Colonic mucosa (tissue), 4 donors: ENCODE results near the gene CZIB. TPM values are rescaled to one million over a fixed set of nuclear protein-coding genes. Genes with fewer than 3 reads are reported as not detected.
"Not testable (repeated sequence)": the region's sequence is repeated elsewhere in the genome, so short reads cannot be mapped to it uniquely, and the experiment has no call there.

Source experiments
- DNase-seq: peaks from one replicate; pipeline ENCODE4 v3.0.0-alpha.2; 2020
- H3K27ac ChIP-seq: fragments of 200-600 bp; one replicate; pipeline ENCODE4 v1.8.0; 2021
- H3K27me3 ChIP-seq: fragments of 200-600 bp; one replicate; pipeline ENCODE4 v1.8.0; 2021
- H3K36me3 ChIP-seq: fragments of 200-600 bp; one replicate; pipeline ENCODE4 v1.8.0; 2021
- H3K4me1 ChIP-seq: fragments of 200-600 bp; one replicate; pipeline ENCODE4 v1.8.0; 2021; ENCODE audit warnings: mild to moderate bottlenecking
- H3K4me3 ChIP-seq: fragments of 200-600 bp; one replicate; pipeline ENCODE4 v1.8.0; 2021
- H3K9ac ChIP-seq, 2 donors: one replicate each; pipeline ENCODE4 v1.7.0; 2013; ENCODE audit warnings: control low read depth in 2 of 2, low read depth in 2 of 2, low read length in 2 of 2
- H3K9me3 ChIP-seq: fragments of 200-600 bp; one replicate; pipeline ENCODE4 v1.8.0; 2021
- intact Hi-C: fragments of 100-400 bp; cut with DNase I; formaldehyde crosslinking; loops from one replicate; pipeline ENCODE4 v1.14.1; 2022
- total RNA-seq, 2 donors: library from RNA; stranded (reverse); fragmentation: NEBNext Ultra II Directional in 1 of 2; extraction: Animal tissue kit (Norgen Biotek cat#: 25700) in 1 of 2; gene quantifications; one replicate each; pipeline ENCODE4 v1.2.1, GENCODE V29; 2021
- TF ChIP-seq, protein P1 (sequence below): fragments of 200-600 bp; IDR thresholded peaks from one replicate; pipeline ENCODE4 v1.8.0; 2022; ENCODE audit warnings: antibody characterized with exemption, mild to moderate bottlenecking
- donor health status: healthy.
- donor health status: DM: no; HTN: no; CAD: no.
- donor health status: DM: no; HTN: no; CAD: no.

Gene CZIB
- total RNA-seq, 2 donors from 2014 or later = 34.6 to 43.9 TPM

DNA sequence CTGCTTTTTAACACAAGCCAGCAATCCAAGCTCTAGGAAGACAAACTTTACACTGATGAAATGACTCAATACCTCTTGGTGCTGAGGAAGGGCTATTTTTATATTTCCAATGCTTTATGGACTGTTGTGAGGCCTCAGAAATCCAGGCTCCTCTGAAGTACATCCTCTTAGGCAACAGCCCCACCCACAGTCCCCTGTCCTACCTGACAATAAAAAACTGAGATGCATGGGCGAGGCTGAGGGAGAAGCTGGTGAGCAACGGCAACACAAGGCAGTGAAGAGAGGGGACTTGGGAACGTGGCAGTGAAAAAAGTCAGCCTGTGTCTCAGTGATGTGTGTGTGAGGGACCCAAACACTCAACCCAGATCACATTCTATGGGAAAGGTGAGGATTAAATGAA is 33.9 kb downstream of the CZIB start:
- DNase-seq = peak; percentile 65
- TF ChIP-seq, protein P1, sequence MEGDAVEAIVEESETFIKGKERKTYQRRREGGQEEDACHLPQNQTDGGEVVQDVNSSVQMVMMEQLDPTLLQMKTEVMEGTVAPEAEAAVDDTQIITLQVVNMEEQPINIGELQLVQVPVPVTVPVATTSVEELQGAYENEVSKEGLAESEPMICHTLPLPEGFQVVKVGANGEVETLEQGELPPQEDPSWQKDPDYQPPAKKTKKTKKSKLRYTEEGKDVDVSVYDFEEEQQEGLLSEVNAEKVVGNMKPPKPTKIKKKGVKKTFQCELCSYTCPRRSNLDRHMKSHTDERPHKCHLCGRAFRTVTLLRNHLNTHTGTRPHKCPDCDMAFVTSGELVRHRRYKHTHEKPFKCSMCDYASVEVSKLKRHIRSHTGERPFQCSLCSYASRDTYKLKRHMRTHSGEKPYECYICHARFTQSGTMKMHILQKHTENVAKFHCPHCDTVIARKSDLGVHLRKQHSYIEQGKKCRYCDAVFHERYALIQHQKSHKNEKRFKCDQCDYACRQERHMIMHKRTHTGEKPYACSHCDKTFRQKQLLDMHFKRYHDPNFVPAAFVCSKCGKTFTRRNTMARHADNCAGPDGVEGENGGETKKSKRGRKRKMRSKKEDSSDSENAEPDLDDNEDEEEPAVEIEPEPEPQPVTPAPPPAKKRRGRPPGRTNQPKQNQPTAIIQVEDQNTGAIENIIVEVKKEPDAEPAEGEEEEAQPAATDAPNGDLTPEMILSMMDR = no peak
- H3K9ac ChIP-seq = no peak overlapping the region
- no peaks in the 10 kb centered on the region for H3K9me3 ChIP-seq
- peaks cover 6% of the 10 kb centered on the region for H3K4me1 ChIP-seq
- no peaks in the 10 kb centered on the region for H3K36me3 ChIP-seq
- intact Hi-C loops = loop anchor here (10.0 kb wide), 1 partner anchor 482 kb away; no protein-coding TSS in a partner anchor
- no peak overlapping the region for H3K4me3 ChIP-seq
- H3K27me3 ChIP-seq = no peaks in the 10 kb centered on the region
- no peak overlapping the region for H3K27ac ChIP-seq

DNA sequence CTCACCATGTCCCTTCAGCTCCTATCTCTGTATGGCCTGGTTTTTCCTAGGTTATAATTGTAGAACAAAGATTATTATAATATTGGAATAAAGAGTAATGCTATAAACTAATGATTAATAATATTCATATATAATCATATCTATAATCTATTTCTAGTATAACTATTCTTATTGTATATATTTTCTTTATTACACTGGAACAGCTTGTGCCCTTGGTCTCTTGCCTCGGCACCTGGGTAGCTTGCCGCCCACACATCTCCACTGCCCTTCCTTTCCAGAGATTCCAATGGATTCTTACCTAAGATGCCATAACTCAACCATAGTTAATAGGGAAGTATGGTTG is 34.5 kb downstream of the CZIB start:
- not testable (repeated sequence) for H3K9ac ChIP-seq, H3K4me1 ChIP-seq, H3K9me3 ChIP-seq, H3K27ac ChIP-seq, H3K36me3 ChIP-seq, H3K27me3 ChIP-seq, H3K4me3 ChIP-seq, DNase-seq
- intact Hi-C loops = loop anchor here (10.0 kb wide), 1 partner anchor 481 kb away; no protein-coding TSS in a partner anchor

DNA sequence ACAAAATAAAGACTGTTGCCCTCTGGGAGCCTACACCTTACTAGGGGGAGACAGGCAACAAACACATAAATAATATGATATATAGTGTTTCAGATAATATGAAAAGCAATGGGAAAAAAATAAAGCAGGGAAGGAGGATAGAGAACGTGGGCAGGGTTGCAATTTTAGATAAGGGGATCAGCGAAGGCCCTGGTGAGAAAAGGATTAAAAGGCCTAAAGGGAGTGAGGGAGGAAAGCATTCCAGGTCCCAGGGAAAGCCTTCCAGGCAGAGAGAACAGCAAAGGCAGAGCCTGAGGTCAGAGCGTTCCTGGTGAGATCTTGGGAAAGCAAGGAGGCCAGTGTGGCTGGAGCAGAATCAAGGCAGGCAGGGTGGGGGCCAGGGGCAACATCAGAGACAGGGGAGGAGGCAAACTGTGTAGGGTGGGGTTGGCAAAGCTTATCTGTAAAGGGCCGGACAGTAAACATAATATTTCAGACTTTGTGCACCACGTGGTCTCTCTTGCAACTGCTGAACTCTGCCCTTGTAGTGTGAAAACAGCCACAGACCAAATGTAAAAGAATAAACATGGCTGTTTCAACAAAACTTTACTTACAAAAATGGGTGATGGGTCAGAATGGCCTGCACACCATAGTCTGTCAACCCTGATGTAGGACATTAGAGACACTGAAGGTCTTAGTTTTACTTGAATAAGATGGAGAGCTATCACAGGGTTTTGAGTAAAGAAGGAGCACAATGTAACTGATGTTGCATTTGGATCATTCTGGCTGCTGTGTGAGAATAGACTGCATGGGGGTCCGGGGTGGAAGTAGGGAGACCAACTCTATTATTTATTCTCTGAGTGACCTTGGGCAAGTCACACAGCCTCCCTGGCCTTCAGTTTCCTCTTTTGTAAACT is 37.1 kb downstream of the CZIB start:
- Histone ChIP-seq H3K27ac (peak overlapping the region; percentile 72), H3K4me1 (peaks cover 6% of the 10 kb centered on the region), H3K27me3 (no peaks in the 10 kb centered on the region), H3K9ac (peak overlapping the region in 1 of 2 donors; percentile 69), H3K36me3 (no peaks in the 10 kb centered on the region), H3K4me3 (no peak overlapping the region), H3K9me3 (no peaks in the 10 kb centered on the region)
- TF ChIP-seq, protein P1 = no peak
- intact Hi-C loops = loop anchor here (10.0 kb wide), 1 partner anchor 479 kb away; no protein-coding TSS in a partner anchor
- DNase-seq = peak; percentile 88

DNA sequence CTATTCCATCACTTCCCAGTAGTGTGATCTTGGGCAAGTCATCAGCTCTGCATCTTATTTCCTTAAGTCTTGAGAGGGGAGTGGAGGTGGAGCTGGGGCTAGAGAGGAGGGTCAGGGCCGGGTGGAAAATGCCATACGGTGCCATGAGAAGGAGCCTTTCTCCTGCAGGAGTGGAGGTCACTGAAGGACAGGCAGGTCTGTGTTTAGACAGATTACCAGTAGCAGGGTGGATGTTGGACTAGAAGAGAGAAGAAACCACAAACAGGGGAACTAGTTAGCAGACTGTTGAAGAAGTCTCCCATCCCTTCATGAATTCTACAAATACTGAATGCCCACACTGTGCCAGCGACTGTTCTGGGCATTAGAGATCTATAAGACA is 37.7 kb downstream of the CZIB start:
- no peak overlapping the region for H3K4me3 ChIP-seq
- peak overlapping the region in 1 of 2 donors; percentile 69 for H3K9ac ChIP-seq
- no peak for DNase-seq
- TF ChIP-seq, protein P1 = no peak
- peaks cover 6% of the 10 kb centered on the region for H3K4me1 ChIP-seq
- peak overlapping the region; percentile 72 for H3K27ac ChIP-seq
- H3K36me3 ChIP-seq = no peaks in the 10 kb centered on the region
- intact Hi-C loops = loop anchor here (10.0 kb wide), 1 partner anchor 478 kb away; no protein-coding TSS in a partner anchor
- H3K9me3 ChIP-seq = no peaks in the 10 kb centered on the region
- H3K27me3 ChIP-seq = no peaks in the 10 kb centered on the region

DNA sequence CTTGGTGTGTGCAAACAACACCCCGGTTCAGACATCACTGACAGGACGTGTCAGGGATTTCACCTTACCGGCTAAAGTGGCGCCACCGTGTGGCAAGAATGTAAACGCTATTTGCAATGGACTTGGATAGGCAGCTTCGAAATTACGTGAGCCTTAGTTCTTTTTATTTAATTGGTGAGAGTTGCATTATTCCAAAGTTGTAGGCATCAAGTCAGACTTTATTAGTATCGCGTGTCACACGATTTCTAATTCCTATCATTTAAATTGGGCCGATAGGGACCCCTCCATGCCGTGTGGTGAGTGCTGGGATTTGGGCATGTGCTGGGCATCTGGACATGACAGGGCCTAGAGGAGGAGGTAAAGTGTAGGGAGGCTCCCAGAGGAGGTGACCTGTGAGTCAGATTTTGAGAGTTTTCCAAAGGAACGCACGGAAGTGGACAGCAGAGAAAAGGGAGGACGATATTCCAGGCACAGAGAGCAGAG is 38.3 kb downstream of the CZIB start:
- DNase-seq = peak; percentile 92
- Histone ChIP-seq H3K9ac (peak overlapping the region in 1 of 2 donors; percentile 69), H3K27ac (peak overlapping the region; percentile 72), H3K4me1 (peaks cover 6% of the 10 kb centered on the region), H3K4me3 (no peak overlapping the region), H3K27me3 (no peaks in the 10 kb centered on the region), H3K9me3 (no peaks in the 10 kb centered on the region), H3K36me3 (no peaks in the 10 kb centered on the region)
- TF ChIP-seq, protein P1 = peak; percentile 97
- intact Hi-C loops = loop anchor here (10.0 kb wide), 1 partner anchor 477 kb away; no protein-coding TSS in a partner anchor

DNA sequence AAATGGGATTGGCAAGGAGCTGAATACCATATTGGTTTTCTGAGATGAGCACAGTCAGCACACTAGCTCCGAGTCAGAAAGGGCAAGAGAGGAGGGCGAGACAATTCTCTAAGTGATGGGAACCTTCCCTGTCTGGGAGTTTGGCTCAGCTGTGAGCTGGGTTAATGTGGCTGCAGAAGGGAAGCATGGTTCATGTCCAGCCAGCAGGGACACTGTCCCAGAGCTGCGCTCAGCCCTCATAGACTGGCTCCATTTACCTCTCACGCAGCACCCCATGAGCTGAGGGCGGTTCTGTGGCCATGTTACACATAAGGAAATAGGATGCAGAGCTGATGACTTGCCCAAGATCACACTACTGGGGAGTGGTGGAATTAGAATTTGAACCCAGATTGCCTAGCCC is 39.5 kb downstream of the CZIB start:
- Histone ChIP-seq H3K36me3 (no peaks in the 10 kb centered on the region), H3K9me3 (no peaks in the 10 kb centered on the region), H3K4me3 (no peak overlapping the region), H3K4me1 (peaks cover 6% of the 10 kb centered on the region), H3K27ac (no peak overlapping the region), H3K9ac (no peak overlapping the region), H3K27me3 (no peaks in the 10 kb centered on the region)
- TF ChIP-seq, protein P1 = no peak
- no peak for DNase-seq
- intact Hi-C loops = loop anchor here (10.0 kb wide), 1 partner anchor 476 kb away; no protein-coding TSS in a partner anchor
